ENCODE data around the gene FOXD2. TPM values are rescaled to one million over a fixed set of nuclear protein-coding genes. Genes with fewer than 3 reads are reported as not detected.

Gene FOXD2
- total and polyA plus RNA-seq, 2 of the 4 experiments (the other 2 are of a cell fraction), result under 0.01 to 0.03 TPM

DNA sequence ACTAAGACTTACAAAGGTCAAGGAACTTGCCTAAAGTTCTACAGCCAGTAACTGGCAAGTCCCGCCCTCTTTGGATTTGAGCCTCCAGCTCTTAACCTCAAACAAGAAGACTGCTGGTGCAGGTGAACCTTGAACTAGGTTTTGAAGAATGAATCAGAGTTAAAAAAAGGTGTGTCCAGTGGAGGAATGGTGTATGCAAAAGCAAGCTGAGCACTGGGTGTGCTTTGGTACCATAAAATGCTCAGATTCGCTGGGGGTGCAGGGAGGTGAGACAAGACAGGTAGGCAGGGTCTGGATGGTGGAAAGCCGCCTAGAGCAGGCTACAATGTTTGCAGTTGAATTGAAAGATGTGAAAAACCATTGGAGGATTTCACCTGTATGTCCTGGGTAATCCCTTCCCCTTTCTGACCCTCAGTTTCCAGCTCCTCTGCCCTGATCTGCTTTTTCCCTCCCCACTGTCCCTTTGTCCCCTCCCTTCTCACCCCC, 39.8 kb downstream of the FOXD2 start:
- no peak overlapping the region for H4K91ac ChIP-seq (ENCODE audit: insufficient read depth, low read depth, low read length)
- no peak overlapping the region for H2BK120ac ChIP-seq (ENCODE audit: low read depth, low read length)
- H4K8ac ChIP-seq (ENCODE audit: low read depth in 2 of 2, low read length in 2 of 2), result no peak overlapping the region
- no peak overlapping the region for H2AK5ac ChIP-seq (ENCODE audit: low read depth, low read length)
- H4K5ac ChIP-seq (ENCODE audit: low read depth, low read length), result no peak overlapping the region
- no peaks in the 10 kb centered on the region for H3K79me1 ChIP-seq (ENCODE audit: low read depth in 1 of 2, low read length in 2 of 2)
- dilution Hi-C loops (cut with HindIII; ENCODE audit: low sequenced_read_pairs, unreplicated experiment) (no loop called here), intact Hi-C loops (cut with micrococcal nuclease) (no loop called here), in situ Hi-C loops (cut with MboI; ENCODE audit: low sequenced_read_pairs) (no loop called here)
- ChIA-PET POLR2A (ENCODE audit: unreplicated experiment) (no interaction called here), CTCF (no interaction called here)
- no peak overlapping the region for H3K56ac ChIP-seq (ENCODE audit: extremely low read depth, insufficient read depth, low read length)
- no peaks in the 10 kb centered on the region for H3K9me1 ChIP-seq (ENCODE audit: insufficient read depth, low read length)
- no peak overlapping the region for H2AK9ac ChIP-seq (replicated peaks; ENCODE audit: low read depth, low read length, poor library complexity)
- no peaks in the 10 kb centered on the region for H3K4me1 ChIP-seq (ENCODE audit: control insufficient read depth, insufficient read depth, low read length)
- no peak overlapping the region for H3K14ac ChIP-seq (replicated peaks; ENCODE audit: low read depth, low read length)
- TF ChIP-seq POLR2A (IDR thresholded peaks at IDR 0.05; ENCODE audit: low read depth, low read length) (no peak), MAFK (IDR thresholded peaks at IDR 0.05; ENCODE audit: low read depth, low read length) (no peak), ELK1 (IDR thresholded peaks at IDR 0.05; ENCODE audit: borderline replicate concordance, low read depth, low read length) (no peak), FOS (IDR thresholded peaks at IDR 0.05; ENCODE audit: low read depth, low read length) (no peak), RFX5 (IDR thresholded peaks at IDR 0.05; ENCODE audit: low read depth, low read length) (no peak), MXI1 (IDR thresholded peaks at IDR 0.05; ENCODE audit: borderline replicate concordance, low read depth, low read length) (no peak), CHD1 (IDR thresholded peaks at IDR 0.05; ENCODE audit: low read depth, low read length) (no peak)
- no peak overlapping the region for H3K9ac ChIP-seq (ENCODE audit: low read depth, low read length)
- no peak overlapping the region for H3K4me2 ChIP-seq (ENCODE audit: low read depth, low read length)
- H3K23ac ChIP-seq (ENCODE audit: low read depth, low read length), result no peak overlapping the region
- WGBS, 2 experiments (ENCODE audit: extremely low coverage in 2 of 2, insufficient read length in 1 of 2), result 78% methylated on average over 1 of the region's 3 CpGs; no CpG with 5 or more reads in 1 of the 2 experiments
- no peaks in the 10 kb centered on the region; the same call in 1 of the 2 replicates for H3K27me3 ChIP-seq (ENCODE audit: control insufficient read depth, insufficient read depth, low read length)
- no TSS peak for BruUV-seq (replicated peaks)
- no peak overlapping the region for H3K27ac ChIP-seq (ENCODE audit: insufficient read depth, low read length)
- no peaks in the 10 kb centered on the region for H3K9me3 ChIP-seq (ENCODE audit: control insufficient read depth, insufficient read depth, low read length)
- H2BK15ac ChIP-seq (ENCODE audit: low read depth, low read length), result no peak overlapping the region
- no peak overlapping the region for H3K4ac ChIP-seq (ENCODE audit: low read depth, low read length)
- no peaks in the 10 kb centered on the region for H4K20me1 ChIP-seq (ENCODE audit: insufficient read depth, low read length)
- no peak for ATAC-seq (ENCODE audit: low read depth)
- H2BK5ac ChIP-seq (ENCODE audit: low read depth, low read length, poor library complexity, severe bottlenecking), result no peak overlapping the region
- no peak overlapping the region for H3K4me3 ChIP-seq (ENCODE audit: insufficient read depth, low read depth, low read length)
- no peak for DNase-seq
- no peak overlapping the region for H2BK20ac ChIP-seq (ENCODE audit: low read depth, low read length)
- no peaks in the 10 kb centered on the region for H3K36me3 ChIP-seq (ENCODE audit: control insufficient read depth, insufficient read depth, low read length)
- H2AFZ ChIP-seq (replicated peaks; ENCODE audit: low read length, poor library complexity), result no peak overlapping the region
- no peak overlapping the region for H3K18ac ChIP-seq (ENCODE audit: low read depth, low read length)

Measured in IMR-90 (cell line).